ENCODE results near the gene SYT14.

SYT14 gene

DNA sequence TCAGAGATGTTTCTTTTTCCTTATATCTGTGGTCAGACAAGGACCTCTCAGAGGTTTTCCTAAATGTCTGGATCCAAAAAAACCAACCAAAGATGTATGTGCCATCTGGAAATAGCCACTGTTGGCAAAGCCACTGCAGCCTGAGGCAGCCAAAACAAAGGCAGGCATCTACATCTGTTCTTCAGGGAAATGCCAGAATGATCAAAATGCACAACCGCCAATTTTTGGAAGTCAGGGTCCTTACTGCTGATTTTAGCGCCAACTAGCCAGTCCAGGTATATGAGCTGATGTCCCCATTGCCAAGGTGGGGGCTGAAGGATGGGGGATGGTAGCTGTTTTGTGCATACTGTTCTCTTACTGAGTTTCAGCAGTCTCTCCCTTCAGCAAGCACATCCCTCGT is 45.9 kb downstream of the SYT14 start:
- Histone ChIP-seq H3K4me2 (no peak overlapping the region), H3K36me3 (no peaks in the 10 kb centered on the region), H3K9ac (no peak overlapping the region), H3K27ac (no peak overlapping the region), H3K27me3 (no peaks in the 10 kb centered on the region), H3K4me3 (no peak overlapping the region), H3K4me1 (no peaks in the 10 kb centered on the region), H3K9me3 (peaks cover 7% of the 10 kb centered on the region; the same call in 1 of the 2 replicates), H4K20me1 (no peaks in the 10 kb centered on the region)
- no peak for TF ChIP-seq Cebpa-rat (IDR thresholded peaks at IDR 0.05)

DNA sequence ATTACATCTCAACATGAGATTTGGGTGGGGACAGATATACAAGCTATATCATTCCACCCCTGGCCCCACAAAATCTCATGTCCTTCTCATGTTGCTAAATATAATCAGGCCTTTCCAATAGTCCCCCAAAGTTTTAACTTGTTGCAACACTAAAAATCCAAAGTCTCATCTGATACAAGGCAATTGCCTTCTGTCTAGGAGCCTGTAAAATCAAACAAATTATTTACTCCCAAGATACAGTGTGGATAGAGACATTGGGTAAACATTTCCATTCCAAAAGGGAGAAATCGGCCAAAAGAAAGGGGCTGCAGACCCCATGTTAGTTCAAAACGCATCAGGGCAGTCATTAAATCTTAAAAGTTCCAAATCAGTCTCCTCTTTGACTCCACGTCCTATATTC is 47.0 kb downstream of the SYT14 start:
- Histone ChIP-seq H4K20me1 (no peaks in the 10 kb centered on the region), H3K27ac (no peak overlapping the region), H3K4me1 (no peaks in the 10 kb centered on the region), H3K27me3 (no peaks in the 10 kb centered on the region), H3K36me3 (no peaks in the 10 kb centered on the region), H3K4me2 (no peak overlapping the region), H3K9ac (no peak overlapping the region), H3K9me3 (peaks cover 7% of the 10 kb centered on the region; the same call in 1 of the 2 replicates), H3K4me3 (no peak overlapping the region)
- no peak for TF ChIP-seq Cebpa-rat (IDR thresholded peaks at IDR 0.05)

DNA sequence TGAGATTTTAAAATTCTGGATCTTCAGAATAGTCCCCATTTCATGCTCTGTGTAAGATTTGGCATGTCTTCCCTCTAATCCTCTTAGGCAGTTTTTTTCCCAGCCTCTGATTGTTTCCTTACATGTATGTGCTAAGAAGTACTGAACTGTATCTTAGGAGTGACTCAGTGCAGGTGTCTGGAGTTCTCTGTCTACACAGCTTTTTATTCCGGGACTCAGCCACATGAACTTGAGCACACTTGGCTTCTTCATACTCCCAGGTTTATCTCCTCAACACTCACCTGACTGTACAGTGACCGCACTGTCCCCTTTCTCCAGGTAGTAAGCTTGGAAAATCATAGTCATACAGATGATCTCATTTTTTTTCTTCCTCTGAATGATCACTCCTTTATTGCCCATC is 50.7 kb downstream of the SYT14 start:
- Histone ChIP-seq H3K27me3 (no peaks in the 10 kb centered on the region), H3K9ac (no peak overlapping the region), H4K20me1 (no peaks in the 10 kb centered on the region), H3K36me3 (no peaks in the 10 kb centered on the region), H3K4me2 (no peak overlapping the region), H3K4me3 (no peak overlapping the region), H3K27ac (no peak overlapping the region), H3K9me3 (peaks cover 7% of the 10 kb centered on the region; the same call in 1 of the 2 replicates), H3K4me1 (peaks cover 4% of the 10 kb centered on the region; the same call in 1 of the 2 replicates)
- TF ChIP-seq Cebpa-rat (IDR thresholded peaks at IDR 0.05), result no peak

DNA sequence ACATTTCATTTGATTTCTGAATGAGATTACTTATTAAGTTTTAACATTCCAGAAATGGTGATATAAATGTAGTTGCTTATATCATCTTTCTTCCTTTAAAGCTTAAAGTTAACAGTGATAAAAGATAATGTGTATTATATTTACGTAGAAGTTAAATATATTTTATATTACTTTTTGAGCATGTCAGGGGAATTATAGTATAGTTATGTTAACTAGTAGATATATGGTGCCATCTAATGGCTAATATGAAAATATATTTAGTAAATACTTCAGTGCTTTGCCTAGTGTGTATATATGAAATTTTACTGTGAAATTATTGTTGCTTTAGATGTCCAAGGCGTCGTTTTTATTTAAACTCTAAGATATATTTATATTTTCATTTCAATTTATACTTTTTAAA is 51.5 kb downstream of the SYT14 start:
- no peak overlapping the region for H3K4me2 ChIP-seq
- peaks cover 4% of the 10 kb centered on the region; the same call in 1 of the 2 replicates for H3K4me1 ChIP-seq
- no peaks in the 10 kb centered on the region for H3K27me3 ChIP-seq
- peaks cover 7% of the 10 kb centered on the region; the same call in 1 of the 2 replicates for H3K9me3 ChIP-seq
- H3K9ac ChIP-seq, result no peak overlapping the region
- no peaks in the 10 kb centered on the region for H4K20me1 ChIP-seq
- no peak overlapping the region for H3K4me3 ChIP-seq
- H3K36me3 ChIP-seq, result no peaks in the 10 kb centered on the region
- no peak for TF ChIP-seq Cebpa-rat (IDR thresholded peaks at IDR 0.05)
- H3K27ac ChIP-seq, result no peak overlapping the region

DNA sequence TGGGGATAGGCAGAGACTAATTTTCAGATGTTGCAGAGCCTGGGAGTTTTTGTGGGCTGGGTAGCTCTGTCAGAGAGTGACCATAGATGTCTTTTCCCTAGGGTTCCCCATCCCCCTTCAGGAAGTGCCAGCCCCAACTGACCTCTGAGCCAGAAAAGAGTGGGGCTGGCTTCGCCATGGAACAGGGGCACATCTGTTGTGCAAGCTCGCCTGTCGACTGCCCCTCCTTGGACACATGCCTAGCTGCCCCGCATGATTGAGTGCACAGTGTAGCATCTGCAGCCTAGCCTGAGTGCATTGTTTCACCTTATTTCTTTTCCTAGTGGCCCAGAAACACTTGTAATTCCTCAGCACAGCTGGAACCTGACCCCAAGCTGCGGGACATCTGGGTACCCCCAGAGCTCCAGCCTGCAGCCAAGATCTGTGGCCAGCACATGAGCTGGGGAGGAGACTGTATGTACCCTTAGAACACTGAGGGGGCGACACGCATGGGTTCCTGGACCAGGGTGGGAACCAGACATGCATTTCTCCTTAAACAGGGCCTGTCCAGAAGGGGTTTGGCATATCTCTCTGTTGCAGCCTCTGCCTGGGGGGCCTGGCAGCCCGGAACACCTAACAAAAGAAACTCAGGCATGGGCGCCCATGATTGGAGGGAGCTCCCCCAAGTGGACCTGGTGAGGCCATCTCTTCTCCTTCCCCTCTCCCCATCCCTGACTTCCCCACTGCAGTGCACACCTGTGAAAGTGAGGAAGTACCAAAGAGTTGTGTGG is 55.2 kb downstream of the SYT14 start:
- Histone ChIP-seq H3K27me3 (no peaks in the 10 kb centered on the region), H4K20me1 (no peaks in the 10 kb centered on the region), H3K9me3 (no peaks in the 10 kb centered on the region), H3K36me3 (no peaks in the 10 kb centered on the region), H3K27ac (no peak overlapping the region), H3K9ac (no peak overlapping the region), H3K4me1 (peaks cover 4% of the 10 kb centered on the region; the same call in 1 of the 2 replicates), H3K4me2 (no peak overlapping the region), H3K4me3 (no peak overlapping the region)
- TF ChIP-seq Cebpa-rat (IDR thresholded peaks at IDR 0.05), result no peak

DNA sequence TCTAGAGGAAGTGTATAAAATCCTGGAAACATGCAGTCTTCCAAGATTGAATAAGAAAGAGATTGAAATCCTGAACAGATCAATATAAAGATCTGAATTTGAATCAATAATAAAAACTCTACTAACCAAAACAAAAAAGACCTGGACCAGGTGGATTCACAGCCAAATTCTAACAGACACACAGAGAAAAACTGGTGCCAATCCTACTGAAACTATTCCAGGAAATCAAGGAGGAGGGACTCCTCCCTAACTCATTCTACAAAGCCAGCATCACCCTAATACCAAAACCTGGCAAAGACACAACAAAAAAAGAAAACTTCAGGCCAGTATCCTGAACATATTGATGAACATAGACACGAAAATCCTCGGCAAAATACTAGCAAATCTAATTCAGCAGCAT is 58.3 kb downstream of the SYT14 start:
- Histone ChIP-seq H3K9me3 (no peaks in the 10 kb centered on the region), H3K9ac (no peak overlapping the region), H3K27ac (no peak overlapping the region), H3K36me3 (no peaks in the 10 kb centered on the region), H3K4me2 (no peak overlapping the region), H3K27me3 (no peaks in the 10 kb centered on the region), H3K4me1 (peaks cover 4% of the 10 kb centered on the region; the same call in 1 of the 2 replicates), H3K4me3 (no peak overlapping the region), H4K20me1 (no peaks in the 10 kb centered on the region)
- TF ChIP-seq Cebpa-rat (IDR thresholded peaks at IDR 0.05), result no peak

DNA sequence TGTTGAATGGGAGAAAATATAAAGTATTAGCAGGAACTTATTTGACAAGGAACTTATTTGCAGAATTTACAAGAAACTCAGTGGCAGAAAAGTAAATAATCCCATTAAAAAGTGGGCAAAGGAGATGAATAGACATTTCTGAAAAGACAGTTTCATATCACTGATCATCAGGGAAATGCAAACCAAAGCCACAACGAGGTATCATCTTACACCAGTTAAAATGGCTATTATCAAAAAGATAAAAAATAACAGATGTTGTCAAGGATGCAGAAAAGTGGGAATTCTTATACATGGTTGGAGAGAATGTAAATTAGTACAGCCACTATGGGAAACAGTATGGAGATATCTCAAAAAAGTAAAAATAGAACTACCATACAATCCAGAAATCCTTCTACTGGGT is 61.0 kb downstream of the SYT14 start:
- Histone ChIP-seq H3K9ac (no peak overlapping the region), H3K4me2 (no peak overlapping the region)

DNA sequence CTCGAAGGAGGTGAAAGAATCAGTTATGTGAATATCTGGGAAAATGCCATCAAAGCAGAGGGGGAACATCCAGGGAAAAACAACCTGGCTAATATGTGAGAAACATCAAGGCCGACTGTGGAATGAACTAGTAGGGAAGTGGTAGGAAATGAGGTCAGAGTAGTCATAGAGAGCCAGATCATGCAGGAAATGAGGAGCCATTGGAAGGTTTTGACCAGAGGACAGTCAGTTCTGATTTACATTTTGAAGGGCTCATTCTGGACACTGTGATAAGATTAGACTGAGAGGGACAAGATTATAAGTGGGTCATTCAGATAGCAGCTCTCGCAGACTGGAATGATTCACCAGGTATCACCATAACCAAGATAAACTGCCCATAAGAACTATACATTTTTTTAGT is 63.7 kb downstream of the SYT14 start:
- H4K20me1 ChIP-seq, result no peaks in the 10 kb centered on the region

More for the DNA sequence above, 61.0 kb downstream of the SYT14 start:
- Histone ChIP-seq H3K27me3 (no peaks in the 10 kb centered on the region), H3K36me3 (no peaks in the 10 kb centered on the region), H3K4me1 (no peaks in the 10 kb centered on the region), H4K20me1 (no peaks in the 10 kb centered on the region), H3K4me3 (no peak overlapping the region), H3K27ac (no peak overlapping the region), H3K9me3 (no peaks in the 10 kb centered on the region)
- no peak for TF ChIP-seq Cebpa-rat (IDR thresholded peaks at IDR 0.05)

DNA sequence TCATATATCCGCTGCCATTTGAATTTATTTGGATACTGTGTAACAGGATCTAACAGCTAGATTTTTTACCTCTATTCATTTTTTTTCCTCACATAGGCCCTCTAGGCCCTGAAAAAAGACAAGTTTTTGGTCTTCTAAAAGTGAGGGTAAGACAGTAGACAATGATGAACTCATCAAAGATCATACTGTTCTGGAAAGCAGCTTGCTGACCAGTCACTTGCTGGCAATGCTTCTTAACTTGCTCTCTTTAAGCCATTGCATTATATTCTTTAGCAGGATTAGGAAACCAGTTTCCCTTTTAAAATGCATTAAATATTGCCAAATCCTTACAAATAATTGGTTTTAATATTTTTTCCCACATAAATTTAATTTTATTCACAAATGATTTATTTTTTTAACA is 65.5 kb downstream of the SYT14 start:
- Histone ChIP-seq H3K27ac (no peak overlapping the region), H3K9me3 (no peaks in the 10 kb centered on the region), H4K20me1 (no peaks in the 10 kb centered on the region), H3K4me2 (no peak overlapping the region), H3K4me1 (no peaks in the 10 kb centered on the region), H3K27me3 (no peaks in the 10 kb centered on the region), H3K9ac (no peak overlapping the region), H3K4me3 (no peak overlapping the region), H3K36me3 (no peaks in the 10 kb centered on the region)
- TF ChIP-seq Cebpa-rat (IDR thresholded peaks at IDR 0.05), result no peak

More for the DNA sequence above, 63.7 kb downstream of the SYT14 start:
- no peak overlapping the region for H3K4me3 ChIP-seq
- no peaks in the 10 kb centered on the region for H3K27me3 ChIP-seq
- H3K36me3 ChIP-seq, result no peaks in the 10 kb centered on the region
- no peaks in the 10 kb centered on the region for H3K4me1 ChIP-seq
- no peak overlapping the region for H3K27ac ChIP-seq
- no peaks in the 10 kb centered on the region for H3K9me3 ChIP-seq
- no peak overlapping the region for H3K9ac ChIP-seq
- H3K4me2 ChIP-seq, result no peak overlapping the region
- no peak for TF ChIP-seq Cebpa-rat (IDR thresholded peaks at IDR 0.05)

DNA sequence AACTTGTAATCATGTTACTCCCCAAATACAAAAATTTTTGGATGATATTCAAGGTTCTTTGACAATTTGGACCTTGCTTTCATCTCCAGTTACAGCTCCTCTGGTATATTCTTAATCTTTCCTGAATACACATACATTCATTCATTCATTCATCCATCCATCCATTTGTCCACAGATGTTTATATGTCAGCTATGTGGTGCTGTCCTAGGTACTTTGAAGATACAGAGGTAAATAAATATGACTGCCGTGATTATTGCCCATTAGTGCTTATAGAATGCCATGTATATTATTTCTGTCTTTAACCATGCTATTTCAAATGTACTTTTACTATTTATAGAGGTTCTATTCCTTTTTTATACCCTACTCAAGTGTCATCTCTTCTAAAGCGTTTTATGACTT is 72.1 kb downstream of the SYT14 start:
- H4K20me1 ChIP-seq, result no peaks in the 10 kb centered on the region
- H3K4me3 ChIP-seq, result no peak overlapping the region
- H3K4me2 ChIP-seq, result no peak overlapping the region
- no peak overlapping the region for H3K9ac ChIP-seq
- H3K27ac ChIP-seq, result no peak overlapping the region
- H3K36me3 ChIP-seq, result no peaks in the 10 kb centered on the region
- H3K9me3 ChIP-seq, result no peaks in the 10 kb centered on the region; the same call in 1 of the 2 replicates
- H3K27me3 ChIP-seq, result no peaks in the 10 kb centered on the region
- no peak for TF ChIP-seq Cebpa-rat (IDR thresholded peaks at IDR 0.05)
- no peaks in the 10 kb centered on the region for H3K4me1 ChIP-seq

Measured in BLaER1 (cell line).